ENCODE measurements around the gene CNFN.
"Not testable (repeated sequence)": the region's sequence is repeated elsewhere in the genome, so short reads cannot be mapped to it uniquely, and the experiment has no call there.

The CNFN gene

DNA sequence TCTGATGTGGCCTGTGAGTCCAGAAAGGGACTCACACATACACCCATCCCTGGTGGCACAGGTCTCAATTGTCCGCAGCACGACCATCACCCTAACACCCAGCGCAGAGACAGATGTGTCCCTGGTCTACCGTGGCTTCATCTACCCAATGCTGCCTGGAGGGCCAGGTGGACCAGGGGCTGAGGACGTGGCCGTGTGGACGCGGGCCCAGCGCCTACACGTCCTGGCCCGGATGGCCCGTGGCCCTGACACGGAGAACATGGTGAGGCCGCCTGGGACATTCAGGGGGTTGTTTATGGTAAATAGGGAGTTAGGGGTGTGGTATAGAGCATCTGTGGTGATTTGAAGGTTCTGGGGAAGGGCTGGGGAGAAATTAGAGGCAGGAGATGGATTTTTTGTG lies 41.9 kb downstream of the CNFN start:
- DNase-seq (ENCODE audit: low read depth, low spot score) = no peak
- TF ChIP-seq, protein P1, sequence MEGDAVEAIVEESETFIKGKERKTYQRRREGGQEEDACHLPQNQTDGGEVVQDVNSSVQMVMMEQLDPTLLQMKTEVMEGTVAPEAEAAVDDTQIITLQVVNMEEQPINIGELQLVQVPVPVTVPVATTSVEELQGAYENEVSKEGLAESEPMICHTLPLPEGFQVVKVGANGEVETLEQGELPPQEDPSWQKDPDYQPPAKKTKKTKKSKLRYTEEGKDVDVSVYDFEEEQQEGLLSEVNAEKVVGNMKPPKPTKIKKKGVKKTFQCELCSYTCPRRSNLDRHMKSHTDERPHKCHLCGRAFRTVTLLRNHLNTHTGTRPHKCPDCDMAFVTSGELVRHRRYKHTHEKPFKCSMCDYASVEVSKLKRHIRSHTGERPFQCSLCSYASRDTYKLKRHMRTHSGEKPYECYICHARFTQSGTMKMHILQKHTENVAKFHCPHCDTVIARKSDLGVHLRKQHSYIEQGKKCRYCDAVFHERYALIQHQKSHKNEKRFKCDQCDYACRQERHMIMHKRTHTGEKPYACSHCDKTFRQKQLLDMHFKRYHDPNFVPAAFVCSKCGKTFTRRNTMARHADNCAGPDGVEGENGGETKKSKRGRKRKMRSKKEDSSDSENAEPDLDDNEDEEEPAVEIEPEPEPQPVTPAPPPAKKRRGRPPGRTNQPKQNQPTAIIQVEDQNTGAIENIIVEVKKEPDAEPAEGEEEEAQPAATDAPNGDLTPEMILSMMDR (IDR thresholded peaks at IDR 0.05; ENCODE audit: low read depth, low read length) = no peak
- no peak overlapping the region for H3K4me3 ChIP-seq (ENCODE audit: low read depth, low read length)
- in situ Hi-C loops (cut with HindIII; ENCODE audit: low sequenced_read_pairs) = no loop called here

DNA sequence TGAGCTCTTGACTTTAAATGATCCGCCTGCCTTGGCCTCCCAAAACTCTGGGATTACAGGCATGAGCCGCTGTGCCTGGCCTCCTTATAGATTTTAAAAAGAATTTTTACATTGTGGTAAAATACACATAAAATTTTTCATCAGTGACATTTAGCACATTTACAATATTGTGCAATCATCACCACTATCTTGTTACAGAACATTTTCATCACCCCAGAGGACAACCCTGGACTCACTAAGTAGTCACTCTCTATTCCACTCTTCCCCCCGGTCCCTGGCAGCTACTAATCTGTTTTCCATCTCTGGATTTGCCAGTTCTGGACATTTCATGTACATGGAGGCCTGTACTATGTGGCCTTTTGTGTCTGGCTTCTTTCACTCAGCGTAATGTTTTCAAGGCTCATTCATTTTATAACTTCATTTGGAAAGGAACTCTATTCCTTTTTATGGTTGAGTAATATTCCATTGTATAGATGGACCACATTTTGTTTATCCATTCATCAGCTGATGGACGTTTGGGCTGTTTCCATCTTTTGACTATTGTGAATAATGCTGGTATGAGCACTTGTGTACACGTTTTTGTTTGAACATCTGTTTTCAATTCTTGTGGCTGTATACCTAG lies 44.8 kb downstream of the CNFN start:
- in situ Hi-C loops (cut with HindIII; ENCODE audit: low sequenced_read_pairs) = no loop called here
- H3K4me3 ChIP-seq (ENCODE audit: low read depth, low read length) = no peak overlapping the region
- TF ChIP-seq, protein P1 (IDR thresholded peaks at IDR 0.05; ENCODE audit: low read depth, low read length) = no peak
- no peak for DNase-seq (ENCODE audit: low read depth, low spot score)

DNA sequence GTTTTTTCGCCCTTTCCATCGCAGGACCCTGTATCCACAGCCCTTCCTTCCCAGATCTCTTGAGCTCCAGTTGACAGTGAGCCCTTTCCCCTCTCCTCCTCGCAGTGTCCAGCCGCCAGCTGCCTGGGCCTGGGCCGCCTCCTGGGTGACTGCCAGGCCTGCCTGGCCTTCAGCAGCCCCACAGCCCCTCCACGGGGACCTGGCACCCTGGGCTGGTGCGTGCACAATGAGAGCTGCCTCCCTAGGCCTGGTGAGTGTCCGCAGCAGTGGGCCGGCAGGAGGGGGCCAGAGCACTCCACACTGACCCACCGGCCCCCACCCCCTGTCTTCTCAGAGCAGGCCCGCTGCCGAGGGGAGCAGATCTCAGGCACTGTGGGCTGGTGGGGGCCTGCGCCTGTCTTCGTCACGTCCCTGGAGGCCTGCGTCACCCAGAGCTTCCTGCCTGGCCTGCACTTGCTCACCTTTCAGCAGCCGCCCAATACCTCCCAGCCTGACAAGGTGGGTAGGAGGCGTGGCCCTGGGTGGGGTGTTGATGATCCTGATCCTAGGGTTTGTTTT lies 45.7 kb downstream of the CNFN start:
- TF ChIP-seq, protein P1 (IDR thresholded peaks at IDR 0.05; ENCODE audit: low read depth, low read length) = no peak
- in situ Hi-C loops (cut with HindIII; ENCODE audit: low sequenced_read_pairs) = no loop called here
- DNase-seq (ENCODE audit: low read depth, low spot score) = no peak
- H3K4me3 ChIP-seq (ENCODE audit: low read depth, low read length) = no peak overlapping the region

DNA sequence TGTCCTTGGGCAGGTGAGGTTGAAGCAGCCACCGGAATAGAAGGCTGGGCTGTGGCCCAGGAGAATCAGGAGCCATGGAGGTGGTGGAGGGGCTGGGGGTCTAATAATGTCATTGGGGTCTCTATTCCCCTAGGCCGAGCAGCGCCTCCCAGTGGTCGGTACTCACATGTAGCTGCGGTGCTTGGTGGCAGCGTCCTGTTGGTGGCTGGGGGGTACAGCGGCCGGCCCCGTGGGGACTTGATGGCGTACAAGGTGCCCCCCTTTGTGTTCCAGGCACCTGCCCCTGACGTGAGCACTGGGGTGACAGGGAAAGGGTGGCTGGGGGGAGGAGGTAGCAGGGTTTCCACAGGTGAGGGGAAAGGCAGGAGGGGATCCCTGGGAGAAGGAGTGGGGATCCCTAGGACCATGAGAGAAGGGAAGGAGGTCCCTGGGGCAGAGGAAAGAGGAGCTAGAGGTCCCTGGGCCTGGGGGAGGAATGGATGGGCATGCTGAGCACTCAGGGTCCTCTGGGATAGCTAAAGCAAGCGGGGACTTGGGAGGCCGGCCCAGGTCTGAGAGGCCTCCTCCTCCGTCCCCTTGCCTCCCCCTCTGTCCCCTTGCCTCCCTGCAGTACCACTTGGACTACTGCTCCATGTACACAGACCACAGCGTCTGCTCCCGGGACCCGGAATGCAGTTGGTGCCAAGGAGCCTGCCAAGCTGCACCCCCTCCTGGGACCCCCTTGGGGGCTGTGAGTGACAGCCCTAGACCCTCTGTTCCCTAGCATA lies 46.6 kb downstream of the CNFN start:
- TF ChIP-seq, protein P1 (IDR thresholded peaks at IDR 0.05; ENCODE audit: low read depth, low read length) = no peak
- no peak for DNase-seq (ENCODE audit: low read depth, low spot score)
- in situ Hi-C loops (cut with HindIII; ENCODE audit: low sequenced_read_pairs) = no loop called here
- no peak overlapping the region for H3K4me3 ChIP-seq (ENCODE audit: low read depth, low read length)

DNA sequence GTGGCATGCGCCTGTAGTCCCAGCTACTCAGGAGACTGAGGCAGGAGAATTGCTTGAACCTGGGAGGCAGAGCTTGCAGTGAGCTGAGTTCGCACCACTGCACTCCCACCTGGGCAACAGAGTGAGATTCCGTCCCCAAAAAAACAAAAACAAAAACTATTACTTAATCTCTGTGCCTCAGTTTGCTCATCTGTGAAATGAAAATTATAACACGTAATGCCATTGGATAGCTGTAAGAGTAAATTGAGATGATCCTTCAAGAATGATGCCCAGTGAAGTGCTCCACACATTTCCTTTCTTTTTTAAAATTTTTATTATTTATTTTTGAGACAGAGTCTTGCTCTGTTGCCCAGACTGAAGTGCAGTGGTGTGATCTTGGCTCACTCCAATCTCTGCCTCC lies 50.2 kb downstream of the CNFN start:
- DNase-seq (ENCODE audit: low read depth, low spot score); in situ Hi-C loops (cut with HindIII; ENCODE audit: low sequenced_read_pairs); H3K4me3 ChIP-seq (ENCODE audit: low read depth, low read length): not testable (repeated sequence)

DNA sequence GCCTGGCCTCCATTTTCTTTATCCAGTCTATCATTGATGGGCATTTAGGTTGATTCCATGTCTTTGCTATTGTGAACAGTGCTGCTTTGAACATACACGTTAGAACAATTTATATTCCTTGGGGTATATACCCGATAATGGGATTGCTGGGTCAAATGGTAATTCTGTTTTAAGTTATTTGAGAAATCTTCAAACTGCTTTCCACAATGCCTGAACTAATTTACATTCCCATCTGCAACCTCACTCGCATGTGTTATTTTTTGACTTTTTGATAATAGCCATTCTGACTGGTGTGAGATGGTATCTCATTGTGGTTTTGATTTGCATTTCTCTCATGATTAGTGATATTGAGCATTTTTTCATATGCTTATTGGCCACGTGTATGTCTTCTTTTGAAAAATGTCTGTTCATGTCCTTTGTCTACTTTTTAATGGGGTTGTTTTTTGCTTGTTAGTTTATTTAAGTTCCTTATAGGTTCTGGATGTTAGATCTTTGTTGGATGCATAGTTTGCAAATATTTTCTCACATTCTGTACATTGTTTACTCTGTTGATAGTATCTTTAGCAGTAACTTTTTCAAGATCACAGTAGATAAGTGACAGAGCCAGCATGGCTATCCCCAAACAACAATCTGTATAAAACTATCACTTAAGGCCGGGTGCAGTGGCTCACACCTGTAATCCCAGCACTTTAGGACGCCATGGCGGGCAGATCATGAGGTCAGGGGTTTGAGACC lies 50.8 kb downstream of the CNFN start:
- H3K4me3 ChIP-seq (ENCODE audit: low read depth, low read length); in situ Hi-C loops (cut with HindIII; ENCODE audit: low sequenced_read_pairs); DNase-seq (ENCODE audit: low read depth, low spot score): not testable (repeated sequence)
